ENCODE data around the gene LZTFL1.
"Not testable (repeated sequence)": the region's sequence is repeated elsewhere in the genome, so short reads cannot be mapped to it uniquely, and the experiment has no call there.

LZTFL1 gene

DNA sequence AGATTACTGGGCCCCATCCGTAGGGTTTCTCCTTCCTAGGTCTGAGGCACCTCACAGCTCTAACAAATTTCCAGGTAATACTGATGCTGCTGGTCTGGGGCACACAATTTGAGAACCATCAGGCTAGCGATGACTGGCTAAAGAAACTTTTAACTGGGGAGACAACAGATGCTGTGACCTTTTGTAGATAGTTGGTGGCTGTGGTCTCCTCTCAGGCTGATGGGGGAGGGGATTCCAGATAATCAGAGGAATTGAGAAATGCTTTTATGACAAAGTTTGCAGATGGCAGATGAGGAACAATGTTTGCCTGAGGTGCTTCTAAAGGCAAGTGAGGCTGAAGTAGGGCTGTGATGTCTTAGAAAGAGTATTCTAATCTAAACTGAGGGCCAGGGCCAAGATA is 30.6 kb upstream of the LZTFL1 start:
- H3K4me3 Mint-ChIP-seq, result no peak overlapping the region
- H3K4me1 Mint-ChIP-seq, result peaks cover 23% of the 10 kb centered on the region
- H3K36me3 Mint-ChIP-seq, result no peaks in the 10 kb centered on the region
- H3K9me3 Mint-ChIP-seq, result peaks cover 7% of the 10 kb centered on the region
- no peaks in the 10 kb centered on the region for H3K27me3 Mint-ChIP-seq
- peak; percentile 72 for ATAC-seq
- peak overlapping the region; percentile 51 for H3K27ac Mint-ChIP-seq

DNA sequence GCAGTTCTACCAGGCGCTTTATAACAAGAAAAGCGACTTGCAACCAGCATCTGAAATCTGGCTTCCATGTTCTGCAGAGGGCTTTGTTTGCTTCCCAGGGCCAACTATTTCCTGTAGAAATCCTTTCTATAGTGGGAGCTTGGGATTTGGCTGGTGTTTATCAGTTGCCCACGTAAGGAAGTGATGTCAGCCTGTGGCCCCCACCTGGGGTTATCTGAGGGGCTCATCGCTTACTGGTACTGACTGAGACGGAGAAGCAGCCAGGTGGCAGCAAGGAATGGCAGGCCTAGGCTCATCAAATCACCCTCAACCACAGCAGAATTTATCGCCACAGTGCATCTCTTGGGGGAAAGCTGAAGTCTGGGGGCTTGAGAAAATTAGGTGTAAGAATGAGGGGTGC is 29.9 kb upstream of the LZTFL1 start:
- Mint-ChIP-seq H3K9me3 (peaks cover 7% of the 10 kb centered on the region), H3K27ac (peak overlapping the region; percentile 51), H3K27me3 (no peaks in the 10 kb centered on the region), H3K4me1 (peaks cover 23% of the 10 kb centered on the region), H3K4me3 (no peak overlapping the region), H3K36me3 (no peaks in the 10 kb centered on the region)
- no peak for ATAC-seq

DNA sequence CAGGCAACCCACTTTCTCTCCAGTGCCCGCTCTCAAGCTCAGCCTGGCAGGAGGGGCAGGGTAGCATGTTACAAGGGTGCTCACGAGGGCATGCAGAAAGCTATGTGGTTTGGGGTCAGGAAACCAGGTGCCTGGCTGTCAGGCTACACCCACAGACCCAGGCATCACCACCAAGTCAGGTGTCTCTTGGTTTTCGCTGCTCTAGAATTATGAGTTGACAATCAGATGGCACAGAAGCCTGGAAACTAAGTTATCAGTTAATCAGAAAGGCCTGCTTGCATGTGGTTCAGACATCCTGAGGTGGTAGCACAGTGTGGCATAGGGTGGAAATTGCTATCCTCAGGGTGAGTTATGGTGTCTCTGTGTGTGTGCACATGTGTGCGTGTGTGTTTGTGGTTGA is 28.2 kb upstream of the LZTFL1 start:
- Mint-ChIP-seq H3K4me1 (peaks cover 31% of the 10 kb centered on the region), H3K9me3 (peaks cover 7% of the 10 kb centered on the region), H3K27ac (no peak overlapping the region), H3K27me3 (no peaks in the 10 kb centered on the region), H3K36me3 (no peaks in the 10 kb centered on the region), H3K4me3 (no peak overlapping the region)
- peak; percentile 77 for ATAC-seq

DNA sequence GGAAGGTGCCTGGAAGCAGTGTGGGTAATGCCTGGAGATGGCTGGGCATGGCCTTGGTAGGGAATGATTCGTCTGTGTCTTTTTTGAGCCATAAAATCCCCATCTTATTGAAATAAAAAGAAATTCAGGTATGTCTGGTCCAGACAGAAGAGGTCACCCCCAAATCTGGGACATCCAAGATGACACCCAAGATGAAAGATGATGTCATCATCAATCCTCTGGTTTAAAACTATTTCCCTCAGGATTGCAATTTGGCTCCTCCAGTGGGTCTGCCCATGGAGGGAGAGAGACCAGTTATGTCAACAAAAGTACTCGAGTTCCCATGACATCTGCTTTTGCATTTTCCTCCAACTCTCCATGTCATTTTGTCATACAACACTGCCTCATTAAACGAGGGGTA is 27.7 kb upstream of the LZTFL1 start:
- no peak overlapping the region for H3K27ac Mint-ChIP-seq
- no peak overlapping the region for H3K4me3 Mint-ChIP-seq
- H3K9me3 Mint-ChIP-seq, result peaks cover 7% of the 10 kb centered on the region
- peaks cover 36% of the 10 kb centered on the region for H3K4me1 Mint-ChIP-seq
- H3K36me3 Mint-ChIP-seq, result no peaks in the 10 kb centered on the region
- ATAC-seq, result no peak
- H3K27me3 Mint-ChIP-seq, result no peaks in the 10 kb centered on the region

DNA sequence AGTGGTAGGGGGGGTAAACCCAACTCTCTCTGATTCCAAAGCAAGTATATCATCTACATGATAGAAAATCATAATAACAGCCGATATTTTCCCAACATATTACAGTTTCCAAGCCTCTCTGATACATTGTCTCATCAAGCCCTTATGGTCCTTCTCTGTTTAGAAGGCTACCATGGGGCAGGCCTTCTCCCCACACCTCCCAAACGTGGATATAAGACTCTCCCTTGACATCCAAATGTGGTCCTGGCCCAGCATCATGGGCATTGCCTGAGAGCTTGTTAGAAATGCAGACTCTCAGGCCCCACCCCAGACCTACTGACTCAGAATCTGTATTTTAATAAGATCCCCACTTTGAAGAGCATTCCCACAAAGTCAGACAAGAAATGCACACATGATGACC is 26.7 kb upstream of the LZTFL1 start:
- H3K36me3 Mint-ChIP-seq, result no peaks in the 10 kb centered on the region
- ATAC-seq, result no peak
- H3K27ac Mint-ChIP-seq, result no peak overlapping the region
- H3K4me1 Mint-ChIP-seq, result peaks cover 36% of the 10 kb centered on the region
- peaks cover 3% of the 10 kb centered on the region for H3K9me3 Mint-ChIP-seq
- no peaks in the 10 kb centered on the region for H3K27me3 Mint-ChIP-seq
- no peak overlapping the region for H3K4me3 Mint-ChIP-seq

DNA sequence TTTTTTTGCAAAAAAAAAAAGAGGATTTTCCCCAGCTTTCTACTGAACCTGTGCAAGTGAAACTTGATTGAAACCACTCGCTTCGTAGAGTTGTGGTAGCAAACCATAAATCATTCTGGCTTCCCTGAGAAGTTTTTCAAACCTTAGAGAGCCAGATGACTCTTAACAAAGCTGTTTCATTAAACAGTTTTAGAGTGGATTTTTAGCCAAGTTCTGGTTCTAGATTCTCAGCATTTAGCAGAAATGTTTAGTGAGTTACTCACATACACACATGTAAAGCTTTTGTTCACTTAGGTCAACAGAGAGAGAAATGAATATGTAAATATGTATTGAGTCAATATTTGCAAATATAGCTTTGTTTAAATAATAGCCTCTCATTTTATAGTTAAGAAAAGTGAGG is 26.3 kb upstream of the LZTFL1 start:
- peaks cover 4% of the 10 kb centered on the region for H3K9me3 Mint-ChIP-seq
- H3K36me3 Mint-ChIP-seq, result no peaks in the 10 kb centered on the region
- peaks cover 36% of the 10 kb centered on the region for H3K4me1 Mint-ChIP-seq
- no peak for ATAC-seq
- H3K27me3 Mint-ChIP-seq, result no peaks in the 10 kb centered on the region
- no peak overlapping the region for H3K4me3 Mint-ChIP-seq
- no peak overlapping the region for H3K27ac Mint-ChIP-seq

DNA sequence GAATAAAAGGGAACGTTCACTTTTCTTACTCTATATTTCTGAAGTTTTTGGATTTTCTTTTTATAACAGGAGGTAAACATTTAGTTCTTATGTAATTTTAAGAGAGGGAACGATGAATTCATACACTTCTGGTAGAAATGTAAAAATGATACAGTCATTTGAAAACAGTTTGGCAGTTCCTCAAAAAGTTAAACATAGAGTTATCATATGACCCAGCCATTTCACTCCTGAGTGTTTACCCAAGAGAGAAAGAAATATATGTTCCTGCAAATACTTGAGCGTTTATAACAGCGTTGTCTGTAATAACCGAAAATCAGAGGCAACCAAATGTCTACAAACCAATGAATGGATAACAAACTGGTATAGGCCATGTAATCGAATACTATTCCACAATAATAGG is 23.6 kb upstream of the LZTFL1 start:
- Mint-ChIP-seq H3K27ac (peak overlapping the region; percentile 11), H3K9me3 (peaks cover 4% of the 10 kb centered on the region), H3K4me3 (no peak overlapping the region), H3K36me3 (no peaks in the 10 kb centered on the region), H3K27me3 (peaks cover 9% of the 10 kb centered on the region), H3K4me1 (peaks cover 35% of the 10 kb centered on the region)
- ATAC-seq, result no peak

DNA sequence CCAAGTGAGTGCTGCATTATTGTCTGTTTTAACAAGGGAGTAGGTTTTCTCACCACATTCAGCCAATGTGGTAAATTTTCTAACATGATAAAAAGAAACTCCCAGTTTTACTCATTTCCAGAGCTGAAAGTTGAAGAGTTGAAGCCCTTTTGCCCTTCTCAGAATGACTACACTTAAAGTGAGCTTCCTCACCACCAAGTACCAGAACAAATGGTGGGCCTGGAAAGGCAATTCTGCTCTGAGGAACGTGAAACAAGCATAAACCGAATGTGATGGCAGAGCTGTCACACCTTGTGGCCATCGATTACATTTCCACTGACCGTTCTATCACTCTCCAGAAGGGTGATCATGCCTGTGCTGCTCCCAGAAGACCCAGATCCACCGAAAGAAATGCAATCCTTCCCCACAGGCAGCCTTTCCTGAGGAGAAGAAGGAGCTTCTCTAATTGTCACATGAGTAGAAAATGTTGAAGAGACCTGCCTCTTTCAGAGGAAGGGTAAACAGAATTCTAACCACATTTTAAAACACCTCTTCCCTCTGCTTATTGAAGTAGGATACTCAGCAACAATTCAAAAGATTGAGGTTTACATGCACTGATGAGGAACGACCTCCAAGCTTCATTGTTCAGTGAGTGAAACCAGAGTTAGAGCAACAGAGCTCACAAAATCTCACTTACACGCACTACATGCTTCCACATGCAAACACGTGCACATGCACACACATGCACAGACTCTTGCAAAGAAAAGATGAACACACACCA is 23.0 kb upstream of the LZTFL1 start:
- Mint-ChIP-seq H3K27me3 (peaks cover 15% of the 10 kb centered on the region), H3K36me3 (no peaks in the 10 kb centered on the region), H3K4me1 (peaks cover 31% of the 10 kb centered on the region), H3K9me3 (peaks cover 4% of the 10 kb centered on the region), H3K4me3 (no peak overlapping the region), H3K27ac (peak overlapping the region; percentile 11)
- ATAC-seq, result peak; percentile 83

DNA sequence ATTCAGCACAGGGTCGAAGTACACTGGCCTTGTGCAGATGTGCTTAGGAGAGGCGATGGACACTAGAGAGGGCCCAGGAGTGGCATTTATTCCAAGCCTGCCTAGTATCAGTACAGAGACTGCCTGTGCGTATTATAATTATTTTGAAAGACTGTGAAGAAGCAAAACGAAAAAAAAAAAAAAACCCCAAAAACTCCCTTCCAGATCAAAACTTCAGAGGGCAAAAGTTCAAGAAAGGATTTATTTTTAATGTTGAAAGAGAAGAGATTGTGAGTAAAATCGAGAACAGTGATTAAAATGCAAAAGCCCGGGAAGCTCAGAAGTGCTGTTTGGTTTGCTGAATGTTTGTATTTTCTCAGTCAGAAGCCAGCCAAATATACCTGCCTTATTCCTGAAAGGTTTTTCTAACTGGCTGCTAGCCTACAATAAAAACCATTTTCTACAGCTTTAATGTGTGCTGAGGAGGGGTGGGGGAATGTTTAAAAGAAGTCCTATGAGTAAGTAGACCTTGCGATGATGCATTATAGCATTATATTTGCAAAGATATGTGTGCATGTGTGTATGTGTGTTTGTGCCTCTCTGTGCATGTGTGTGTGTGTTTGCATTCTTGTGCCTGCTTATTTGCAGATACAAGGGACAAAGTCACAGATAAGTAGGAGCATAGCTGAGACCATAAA is 19.3 kb upstream of the LZTFL1 start:
- Mint-ChIP-seq H3K9me3 (peaks cover 4% of the 10 kb centered on the region), H3K27ac (peak overlapping the region; percentile 43), H3K27me3 (peaks cover 17% of the 10 kb centered on the region), H3K4me1 (peaks cover 33% of the 10 kb centered on the region), H3K4me3 (peak overlapping the region; percentile 43), H3K36me3 (no peaks in the 10 kb centered on the region)
- ATAC-seq, result peak; percentile 58

DNA sequence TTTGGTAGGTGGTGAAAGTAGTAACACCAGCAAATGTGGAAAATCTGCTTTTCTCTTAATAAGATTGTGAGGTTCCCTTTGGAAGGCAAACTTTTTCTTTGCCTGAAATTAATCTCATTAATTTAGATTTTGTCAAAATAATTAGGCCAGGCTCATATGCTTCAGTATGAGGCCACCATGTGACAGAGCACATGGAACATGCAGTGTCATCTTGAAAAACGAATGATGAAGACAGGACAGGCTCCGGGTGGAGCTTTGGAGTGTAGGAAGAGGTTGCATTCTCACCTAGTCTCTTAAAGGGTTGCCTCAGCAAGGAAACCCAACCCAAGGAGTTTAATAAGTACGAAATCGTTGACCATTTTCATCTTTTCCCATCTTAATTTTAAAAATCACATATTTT is 18.6 kb upstream of the LZTFL1 start:
- Mint-ChIP-seq H3K4me1 (peaks cover 28% of the 10 kb centered on the region), H3K36me3 (peaks cover 3% of the 10 kb centered on the region), H3K9me3 (peaks cover 4% of the 10 kb centered on the region), H3K27me3 (peaks cover 17% of the 10 kb centered on the region), H3K4me3 (no peak overlapping the region), H3K27ac (peak overlapping the region; percentile 43)
- ATAC-seq, result no peak

DNA sequence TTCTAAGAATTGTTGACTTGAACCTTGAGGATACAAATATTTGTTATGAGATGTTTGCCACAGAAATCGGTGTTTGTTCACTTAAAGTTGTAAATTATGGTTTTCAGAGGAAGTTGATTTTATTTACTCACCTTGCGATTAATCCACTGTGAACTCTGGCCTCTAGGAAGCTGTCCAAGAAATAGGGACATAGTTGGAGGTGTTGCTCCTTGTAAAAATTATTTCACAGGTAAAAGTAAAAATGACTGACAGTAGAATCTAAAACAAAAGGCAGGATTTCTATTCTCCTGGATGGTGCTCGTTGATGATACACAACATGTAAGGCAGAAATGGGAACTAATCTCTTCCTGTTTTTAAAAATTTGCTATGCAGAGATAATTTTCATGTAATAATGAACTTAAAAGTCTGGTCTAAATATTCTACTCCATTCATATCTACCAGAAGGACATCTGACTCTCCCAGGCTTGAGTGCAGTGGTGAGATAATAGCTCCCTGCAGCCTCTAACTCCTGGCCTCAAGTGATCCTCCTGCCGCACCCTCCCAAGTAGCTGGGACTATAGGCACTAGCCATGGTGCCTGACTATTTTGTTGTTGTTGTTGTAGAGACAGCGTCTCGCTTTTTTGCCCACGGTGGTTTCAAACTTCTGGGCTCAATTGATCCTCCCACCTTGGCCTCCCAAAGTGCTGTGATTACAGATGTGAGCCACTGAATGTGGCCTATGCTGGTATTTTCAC is 17.1 kb upstream of the LZTFL1 start:
- H3K9me3 Mint-ChIP-seq, result peaks cover 4% of the 10 kb centered on the region
- H3K4me3 Mint-ChIP-seq, result no peak overlapping the region
- no peak overlapping the region for H3K27ac Mint-ChIP-seq
- no peak for ATAC-seq
- H3K4me1 Mint-ChIP-seq, result peaks cover 20% of the 10 kb centered on the region
- peaks cover 17% of the 10 kb centered on the region for H3K27me3 Mint-ChIP-seq
- peaks cover 5% of the 10 kb centered on the region for H3K36me3 Mint-ChIP-seq

DNA sequence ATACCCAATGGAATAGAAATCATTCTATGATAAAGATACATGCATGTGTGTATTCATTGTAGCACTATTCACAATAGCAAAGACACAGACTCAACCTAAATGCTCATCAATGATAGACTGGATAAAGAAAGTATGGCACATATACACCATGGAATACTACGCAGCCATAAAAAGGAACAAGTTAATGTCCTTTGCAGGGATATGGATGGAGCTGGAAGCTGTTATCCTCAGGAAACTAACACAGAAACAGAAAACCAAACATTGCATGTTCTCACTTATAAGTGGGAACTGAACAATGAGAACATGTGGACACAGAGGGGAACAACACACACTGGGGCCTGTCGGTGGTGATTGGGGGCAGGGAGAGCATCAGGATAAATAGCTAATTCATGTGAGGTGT is 15.1 kb upstream of the LZTFL1 start:
- H3K27ac Mint-ChIP-seq, H3K36me3 Mint-ChIP-seq, H3K9me3 Mint-ChIP-seq, ATAC-seq, H3K4me3 Mint-ChIP-seq: not testable (repeated sequence)
- H3K4me1 Mint-ChIP-seq, result peaks cover 20% of the 10 kb centered on the region
- H3K27me3 Mint-ChIP-seq, result peaks cover 19% of the 10 kb centered on the region

DNA sequence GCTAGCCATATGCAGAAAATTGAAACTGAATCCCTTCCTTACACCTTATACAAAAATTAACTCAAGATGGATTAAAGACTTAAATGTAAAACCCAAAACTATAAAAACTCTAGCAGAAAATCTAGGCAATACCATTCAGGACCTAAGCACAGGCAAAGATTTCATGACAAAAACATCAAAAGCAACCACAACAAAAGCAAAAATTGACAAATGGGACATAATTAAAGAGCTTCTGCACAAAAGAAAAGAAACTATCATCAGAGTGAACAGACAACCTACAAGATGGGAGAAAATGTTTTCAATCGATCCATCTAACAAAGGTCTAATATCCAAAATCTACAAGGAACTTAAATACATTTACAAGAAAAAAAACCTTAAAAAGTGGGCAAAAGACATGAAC is 14.4 kb upstream of the LZTFL1 start:
- not testable (repeated sequence) for ATAC-seq, H3K36me3 Mint-ChIP-seq, H3K9me3 Mint-ChIP-seq, H3K4me3 Mint-ChIP-seq, H3K27ac Mint-ChIP-seq
- Mint-ChIP-seq H3K27me3 (peaks cover 25% of the 10 kb centered on the region), H3K4me1 (peaks cover 17% of the 10 kb centered on the region)

DNA sequence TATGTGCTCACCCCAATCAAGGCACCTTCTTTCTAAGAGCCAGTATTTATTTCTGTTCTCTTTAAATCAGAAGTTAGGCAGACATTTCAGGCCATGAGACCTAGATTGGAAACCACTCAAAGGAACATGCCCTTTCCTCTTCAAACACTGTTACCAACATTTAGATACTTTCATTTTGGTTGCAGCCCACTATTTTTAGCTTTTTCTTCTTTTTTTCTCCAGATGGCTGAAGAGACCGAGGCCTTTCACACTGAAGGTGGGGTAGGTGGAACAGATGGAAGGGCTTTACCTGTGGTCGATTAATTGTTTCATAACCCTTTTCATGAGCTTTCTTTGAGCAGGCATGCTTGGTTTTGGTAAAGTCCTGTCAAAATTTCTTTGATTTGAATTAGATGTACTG is 10.9 kb upstream of the LZTFL1 start:
- H3K27me3 Mint-ChIP-seq, result peaks cover 20% of the 10 kb centered on the region
- no peak overlapping the region for H3K27ac Mint-ChIP-seq
- H3K36me3 Mint-ChIP-seq, result peaks cover 5% of the 10 kb centered on the region
- ATAC-seq, result peak; percentile 48
- H3K4me1 Mint-ChIP-seq, result no peaks in the 10 kb centered on the region
- H3K4me3 Mint-ChIP-seq, result no peak overlapping the region
- no peaks in the 10 kb centered on the region for H3K9me3 Mint-ChIP-seq

DNA sequence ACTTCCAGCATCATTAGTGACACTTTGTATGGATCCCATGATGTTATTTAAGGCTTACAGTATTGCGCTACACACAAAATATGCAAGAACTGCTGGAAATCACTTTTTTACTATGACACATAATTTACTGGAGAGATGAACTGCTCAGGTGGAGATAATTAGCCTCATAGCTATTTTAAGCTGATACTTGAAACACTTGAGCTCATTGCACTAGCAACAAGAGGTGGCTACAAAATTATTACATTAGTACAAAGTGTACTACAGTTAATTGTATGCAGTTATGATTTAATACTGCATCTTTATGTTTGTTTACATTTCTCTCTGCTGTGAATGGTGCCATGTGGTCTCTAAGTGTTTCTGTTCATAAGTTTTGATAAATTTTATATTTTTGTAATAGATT is 6.5 kb upstream of the LZTFL1 start:
- peaks cover 20% of the 10 kb centered on the region for H3K27me3 Mint-ChIP-seq
- H3K36me3 Mint-ChIP-seq, result no peaks in the 10 kb centered on the region

More for the DNA sequence above, 6.5 kb upstream of the LZTFL1 start:
- no peak for ATAC-seq
- no peak overlapping the region for H3K27ac Mint-ChIP-seq
- peaks cover 6% of the 10 kb centered on the region for H3K4me1 Mint-ChIP-seq
- H3K9me3 Mint-ChIP-seq, result no peaks in the 10 kb centered on the region
- H3K4me3 Mint-ChIP-seq, result no peak overlapping the region
